Panc1 (cell line): ENCODE results near the gene ANKRD13D. TPM values are rescaled to one million over a fixed set of nuclear protein-coding genes. Genes with fewer than 3 reads are reported as not detected.

Experiments used
- ATAC-seq: fragments of 200-7000 bp; cut with Tn5 transposase; 2 replicates; pipeline ENCODE4 v1.9.1; 2020; ENCODE audit warnings: mild to moderate bottlenecking, moderate library complexity
- BruUV-seq: library from RNA; stranded (reverse); fragments of 400-500 nt; replicated peaks from 2 replicates; lab custom pipeline; 2021; lab: Mats Ljungman, UMichigan
- CTCF ChIA-PET: fragments of 300-600 bp; sonication (Branson Sonifier 250); formaldehyde crosslinking; loops from one replicate; lab custom pipeline; 2022; ENCODE audit warnings: antibody characterized with exemption; lab: Charles Lee
- POLR2A ChIA-PET: fragments of 300-600 bp; sonication (Branson Sonifier 250); formaldehyde crosslinking; loops from one replicate; lab custom pipeline; 2022; ENCODE audit warnings: antibody characterized with exemption; lab: Charles Lee
- DNase-seq: peaks from one replicate; pipeline ENCODE4 v3.0.0-alpha.2; 2010; ENCODE audit warnings: low read depth, low spot score
- H3K27ac ChIP-seq: 2 replicates; pipeline ENCODE4 v1.5.1; 2011; ENCODE audit warnings: mild to moderate bottlenecking, low read length, inconsistent platforms
- H3K27me3 ChIP-seq: fragments of 200-500 bp; sonication (Bioruptor generic); 2 replicates; pipeline ENCODE4 v1.6.0; 2014; ENCODE audit warnings: low read length, inconsistent platforms; ENCODE audit not compliant: control insufficient read depth, insufficient read depth
- H3K36me3 ChIP-seq: fragments of 200-500 bp; sonication (Bioruptor generic); 2 replicates; pipeline ENCODE4 v1.5.1; 2014; ENCODE audit warnings: inconsistent platforms, mild to moderate bottlenecking, low read length, moderate library complexity; ENCODE audit not compliant: control insufficient read depth, insufficient read depth
- H3K4me1 ChIP-seq: 2 replicates; pipeline ENCODE4 v1.5.1; 2011; ENCODE audit warnings: inconsistent platforms, mild to moderate bottlenecking, low read length, moderate library complexity; ENCODE audit not compliant: control insufficient read depth, insufficient read depth
- H3K4me3 ChIP-seq, 2 experiments: 2 replicates each; pipeline ENCODE4 v1.5.1; 2011 to 2012; ENCODE audit warnings: low read depth in 2 of 2, low read length in 2 of 2, mild to moderate bottlenecking in 2 of 2, inconsistent platforms in 1 of 2, moderate library complexity in 1 of 2
- H3K9me3 ChIP-seq: fragments of 200-500 bp; sonication (Bioruptor generic); 2 replicates; pipeline ENCODE4 v1.5.1; 2014; ENCODE audit warnings: low read depth, mild to moderate bottlenecking, inconsistent platforms, low read length, moderate library complexity; ENCODE audit not compliant: control insufficient read depth, insufficient read depth
- POLR2AphosphoS5 ChIP-seq: IDR thresholded peaks from 2 replicates; pipeline ENCODE4 v1.6.1; 2012; ENCODE audit warnings: mild to moderate bottlenecking, low read depth, low read length, moderate library complexity
- SIN3A ChIP-seq: IDR thresholded peaks from 2 replicates; pipeline ENCODE4 v1.6.1; 2012; ENCODE audit warnings: low read depth, mild to moderate bottlenecking, low read length, moderate library complexity, borderline replicate concordance; ENCODE audit not compliant: insufficient read depth
- TCF7L2 ChIP-seq: IDR thresholded peaks from 2 replicates; pipeline ENCODE4 v1.6.1; 2011; ENCODE audit warnings: mild to moderate bottlenecking, low read depth, low read length, inconsistent platforms
- in situ Hi-C: cut with HindIII; loops from 2 replicates; pipeline ENCODE4 v1.10.0; 2016; ENCODE audit warnings: low sequenced_read_pairs, low pct_unique_long_range_greater_than_20kb
- intact Hi-C: fragments of 100-400 bp; cut with micrococcal nuclease; formaldehyde crosslinking; loops from one replicate; pipeline ENCODE4 v1.10.0; 2022; ENCODE audit not compliant: unreplicated experiment
- total RNA-seq: library from RNA; stranded (reverse); gene quantifications from one replicate; pipeline ENCODE4 v1.2.1, GENCODE V29; 2021; ENCODE audit not compliant: unreplicated experiment
- TF ChIP-seq, protein P1 (sequence below), 2 experiments: IDR thresholded peaks; 2 replicates each; pipeline ENCODE4 v1.6.1; 2011 to 2012; ENCODE audit warnings: low read depth in 2 of 2, control low read depth in 1 of 2, low read length in 1 of 2, mild to moderate bottlenecking in 1 of 2, moderate library complexity in 1 of 2; ENCODE audit not compliant: insufficient read depth in 1 of 2
- TF ChIP-seq, protein P2 (sequence below): fragments of 450-650 bp; IDR thresholded peaks from 2 replicates; pipeline ENCODE4 v1.5.1; 2017; ENCODE audit warnings: mild to moderate bottlenecking

The ANKRD13D gene
- total RNA-seq, 1 experiment from 2014 or later, result 76.5 TPM

DNA sequence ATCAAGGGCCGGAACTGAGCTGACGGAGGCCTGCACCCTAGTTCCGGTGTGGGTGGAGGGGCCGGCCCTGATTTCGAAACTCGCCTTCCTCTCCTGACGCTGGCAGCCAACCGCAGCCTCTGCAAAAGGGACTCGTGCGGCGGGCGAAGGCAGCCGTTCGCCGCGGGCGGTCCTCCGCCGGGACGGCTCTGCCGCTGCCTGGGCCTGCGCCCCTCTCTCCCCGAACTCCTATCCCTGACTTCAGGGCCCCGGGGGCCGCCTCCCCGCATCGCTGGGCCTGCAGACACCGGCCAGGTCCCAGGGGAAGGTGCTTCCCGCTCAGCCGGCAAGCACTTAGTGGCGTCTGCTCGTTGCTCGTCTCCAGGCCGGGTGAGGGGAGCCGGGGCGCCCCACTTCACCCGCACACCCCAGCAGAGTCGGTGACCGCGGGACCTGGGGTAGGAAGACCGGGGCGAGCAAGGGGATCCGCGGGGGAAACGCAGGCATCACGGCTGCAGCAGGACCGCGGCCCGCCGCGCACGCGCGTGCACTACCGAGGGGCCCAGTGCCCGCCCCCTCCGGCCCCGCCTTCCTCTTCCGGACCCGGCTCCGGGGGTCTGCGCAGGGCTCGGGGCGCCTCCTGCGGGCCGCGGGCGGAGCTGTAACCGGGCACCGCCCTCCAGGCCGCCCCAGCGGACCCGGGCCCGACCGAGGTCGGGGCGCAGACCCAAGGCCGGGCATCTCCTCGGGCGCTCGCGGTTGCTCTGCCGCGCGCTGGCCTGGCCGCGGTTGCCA, 464 bp upstream of the ANKRD13D start:
- Histone ChIP-seq H3K4me1 (peaks cover 18% of the 10 kb centered on the region), H3K36me3 (peaks cover 2% of the 10 kb centered on the region; the same call in 1 of the 2 replicates), H3K27ac (peak overlapping the region; percentile 95), H3K4me3 (peak overlapping the region; percentile 72 to 78), H3K9me3 (no peaks in the 10 kb centered on the region), H3K27me3 (no peaks in the 10 kb centered on the region)
- ChIA-PET POLR2A (interaction anchor here (0.6 kb wide), 1 partner anchor 1243 kb away, joined by 5 read pairs; no protein-coding TSS in a partner anchor), CTCF (interaction anchor here (0.6 to 2.1 kb wide), 3 partner anchors 29 to 1279 kb away, joined by 3 to 9 read pairs (median 5); no protein-coding TSS in a partner anchor)
- no TSS peak for BruUV-seq
- intact Hi-C loops, result no loop called here
- DNase-seq (no peak), ATAC-seq (peak; percentile 83)
- TF ChIP-seq TCF7L2, result 0 out of 2 replicates have a peak, but pooled peaks have one; percentile 11
- TF ChIP-seq, protein P1, sequence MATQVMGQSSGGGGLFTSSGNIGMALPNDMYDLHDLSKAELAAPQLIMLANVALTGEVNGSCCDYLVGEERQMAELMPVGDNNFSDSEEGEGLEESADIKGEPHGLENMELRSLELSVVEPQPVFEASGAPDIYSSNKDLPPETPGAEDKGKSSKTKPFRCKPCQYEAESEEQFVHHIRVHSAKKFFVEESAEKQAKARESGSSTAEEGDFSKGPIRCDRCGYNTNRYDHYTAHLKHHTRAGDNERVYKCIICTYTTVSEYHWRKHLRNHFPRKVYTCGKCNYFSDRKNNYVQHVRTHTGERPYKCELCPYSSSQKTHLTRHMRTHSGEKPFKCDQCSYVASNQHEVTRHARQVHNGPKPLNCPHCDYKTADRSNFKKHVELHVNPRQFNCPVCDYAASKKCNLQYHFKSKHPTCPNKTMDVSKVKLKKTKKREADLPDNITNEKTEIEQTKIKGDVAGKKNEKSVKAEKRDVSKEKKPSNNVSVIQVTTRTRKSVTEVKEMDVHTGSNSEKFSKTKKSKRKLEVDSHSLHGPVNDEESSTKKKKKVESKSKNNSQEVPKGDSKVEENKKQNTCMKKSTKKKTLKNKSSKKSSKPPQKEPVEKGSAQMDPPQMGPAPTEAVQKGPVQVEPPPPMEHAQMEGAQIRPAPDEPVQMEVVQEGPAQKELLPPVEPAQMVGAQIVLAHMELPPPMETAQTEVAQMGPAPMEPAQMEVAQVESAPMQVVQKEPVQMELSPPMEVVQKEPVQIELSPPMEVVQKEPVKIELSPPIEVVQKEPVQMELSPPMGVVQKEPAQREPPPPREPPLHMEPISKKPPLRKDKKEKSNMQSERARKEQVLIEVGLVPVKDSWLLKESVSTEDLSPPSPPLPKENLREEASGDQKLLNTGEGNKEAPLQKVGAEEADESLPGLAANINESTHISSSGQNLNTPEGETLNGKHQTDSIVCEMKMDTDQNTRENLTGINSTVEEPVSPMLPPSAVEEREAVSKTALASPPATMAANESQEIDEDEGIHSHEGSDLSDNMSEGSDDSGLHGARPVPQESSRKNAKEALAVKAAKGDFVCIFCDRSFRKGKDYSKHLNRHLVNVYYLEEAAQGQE (IDR thresholded peaks at IDR 0.05; ENCODE audit: insufficient read depth in 1 of 2, low read depth in 2 of 2, low read length in 1 of 2), result no peak
- TF ChIP-seq, protein P2, sequence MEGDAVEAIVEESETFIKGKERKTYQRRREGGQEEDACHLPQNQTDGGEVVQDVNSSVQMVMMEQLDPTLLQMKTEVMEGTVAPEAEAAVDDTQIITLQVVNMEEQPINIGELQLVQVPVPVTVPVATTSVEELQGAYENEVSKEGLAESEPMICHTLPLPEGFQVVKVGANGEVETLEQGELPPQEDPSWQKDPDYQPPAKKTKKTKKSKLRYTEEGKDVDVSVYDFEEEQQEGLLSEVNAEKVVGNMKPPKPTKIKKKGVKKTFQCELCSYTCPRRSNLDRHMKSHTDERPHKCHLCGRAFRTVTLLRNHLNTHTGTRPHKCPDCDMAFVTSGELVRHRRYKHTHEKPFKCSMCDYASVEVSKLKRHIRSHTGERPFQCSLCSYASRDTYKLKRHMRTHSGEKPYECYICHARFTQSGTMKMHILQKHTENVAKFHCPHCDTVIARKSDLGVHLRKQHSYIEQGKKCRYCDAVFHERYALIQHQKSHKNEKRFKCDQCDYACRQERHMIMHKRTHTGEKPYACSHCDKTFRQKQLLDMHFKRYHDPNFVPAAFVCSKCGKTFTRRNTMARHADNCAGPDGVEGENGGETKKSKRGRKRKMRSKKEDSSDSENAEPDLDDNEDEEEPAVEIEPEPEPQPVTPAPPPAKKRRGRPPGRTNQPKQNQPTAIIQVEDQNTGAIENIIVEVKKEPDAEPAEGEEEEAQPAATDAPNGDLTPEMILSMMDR, result no peak; the same call in 1 of the 2 replicates
- no peak; the same call in 1 of the 2 replicates for TF ChIP-seq POLR2AphosphoS5
- TF ChIP-seq SIN3A, result peak; percentile 60; the same call in 1 of the 2 replicates
- in situ Hi-C loops, result no loop called here

DNA sequence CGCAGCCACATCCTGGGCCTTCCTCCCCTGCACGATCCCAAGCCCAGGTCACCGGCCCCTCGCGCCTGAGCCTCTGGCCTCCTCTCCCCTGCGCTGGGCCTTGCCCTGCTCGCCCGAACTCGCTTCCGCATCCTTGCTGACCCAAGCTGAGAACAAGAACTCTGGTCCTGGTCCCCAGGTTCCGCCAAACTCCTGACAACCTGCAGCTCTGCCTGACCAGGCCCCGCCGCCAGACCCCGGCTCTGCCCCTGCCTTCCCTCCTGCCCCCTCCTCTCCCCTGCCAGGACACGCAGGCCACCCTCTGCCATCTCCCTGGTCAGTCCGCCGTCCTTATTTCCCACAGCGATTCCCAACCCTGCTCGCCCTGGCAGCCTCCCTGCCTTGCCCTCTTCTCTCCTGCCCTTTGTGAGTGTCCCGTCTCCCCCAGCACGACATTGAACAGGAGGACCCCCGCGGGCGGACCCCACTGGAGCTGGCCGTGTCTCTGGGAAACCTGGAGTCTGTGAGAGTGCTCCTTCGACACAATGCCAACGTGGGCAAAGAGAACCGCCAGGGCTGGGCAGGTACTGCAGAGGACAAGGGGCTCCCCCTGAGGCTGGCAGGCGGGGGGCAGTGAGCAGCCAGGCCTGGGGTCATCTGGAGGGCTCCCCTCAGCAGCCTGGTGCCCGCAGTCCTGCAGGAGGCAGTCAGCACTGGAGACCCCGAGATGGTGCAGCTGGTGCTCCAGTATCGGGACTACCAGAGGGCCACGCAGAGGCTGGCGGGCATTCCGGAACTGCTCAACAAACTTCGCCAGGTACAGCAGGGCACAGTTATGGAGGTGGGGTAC, 762 bp downstream of the ANKRD13D start:
- CTCF ChIA-PET, result interaction anchor here (0.5 to 2.1 kb wide), 4 partner anchors 20 to 193 kb away, joined by 3 to 9 read pairs (median 4); no protein-coding TSS in a partner anchor
- TF ChIP-seq TCF7L2 (no peak), SIN3A (peak; percentile 2; the same call in 1 of the 2 replicates)
- no peaks in the 10 kb centered on the region for H3K27me3 ChIP-seq
- peaks cover 18% of the 10 kb centered on the region for H3K4me1 ChIP-seq
- peak; percentile 50 for ATAC-seq
- H3K27ac ChIP-seq, result peak overlapping the region; percentile 88
- no peaks in the 10 kb centered on the region for H3K9me3 ChIP-seq
- POLR2A ChIA-PET, result no interaction called here
- peaks cover 2% of the 10 kb centered on the region; the same call in 1 of the 2 replicates for H3K36me3 ChIP-seq
- no peak for DNase-seq
- H3K4me3 ChIP-seq, result peak overlapping the region; percentile 59 to 72
- intact Hi-C loops, result no loop called here
- in situ Hi-C loops, result no loop called here
- BruUV-seq, result no TSS peak
